ENCODE data around the gene ANKRD10. TPM values are rescaled to one million over a fixed set of nuclear protein-coding genes. Genes with fewer than 3 reads are reported as not detected.

The ANKRD10 gene
- total and polyA plus RNA-seq, 10 of the 15 experiments (the other 5 are each of a cell fraction or from before 2014, with no cell fraction given) = 47.1 to 199 (median 97.2) TPM

DNA sequence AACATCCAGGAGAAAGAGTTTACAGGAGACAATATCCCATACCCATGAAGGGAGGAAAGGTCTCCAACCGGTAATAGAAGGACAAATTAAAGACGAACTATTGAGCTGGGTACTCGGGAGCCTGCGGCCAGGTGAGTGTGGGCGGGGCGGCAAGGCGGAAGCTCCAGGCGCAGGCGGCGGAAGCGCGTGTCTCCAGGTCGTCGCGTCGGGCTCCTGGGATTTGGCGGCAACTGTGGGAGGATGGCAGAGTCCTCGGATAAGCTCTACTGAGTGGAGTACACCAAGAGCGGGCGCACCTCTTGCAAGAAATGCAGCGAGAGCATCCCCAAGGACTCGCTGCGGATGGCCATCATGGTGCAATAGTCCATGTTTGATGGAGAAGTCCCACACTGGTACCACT, 21.6 kb upstream of the ANKRD10 start:
- Histone ChIP-seq H3K27me3 (replicated peaks in 1 of 2; ENCODE audit: control insufficient read depth in 2 of 2, insufficient read depth in 2 of 2, low read length in 1 of 2) (no peaks in the 10 kb centered on the region), H3K79me2 (ENCODE audit: control insufficient read depth, insufficient read depth, low read length) (no peaks in the 10 kb centered on the region), H3K4me1 (ENCODE audit: control insufficient read depth, insufficient read depth, low read length) (no peaks in the 10 kb centered on the region), H3K9me3 (replicated peaks; ENCODE audit: control insufficient read depth, insufficient read depth, low read length) (peaks cover 10% of the 10 kb centered on the region; the same call in 2 of the 3 replicates), H3K27ac (ENCODE audit: control insufficient read depth, insufficient read depth) (no peak overlapping the region), H3K9ac (ENCODE audit: control insufficient read depth, insufficient read depth, low read length) (no peak overlapping the region), H4K20me1 (ENCODE audit: control insufficient read depth, insufficient read depth) (no peaks in the 10 kb centered on the region), H3K36me3 (ENCODE audit: control insufficient read depth in 2 of 2, insufficient read depth in 2 of 2, low read length in 1 of 2) (no peaks in the 10 kb centered on the region), H3K4me3 (no peak overlapping the region), H2AFZ (ENCODE audit: control insufficient read depth, low read depth, low read length) (no peak overlapping the region), H3K4me2 (ENCODE audit: control insufficient read depth, insufficient read depth) (no peak overlapping the region)
- in situ Hi-C loops (cut with MboI) = no loop called here
- no TSS peak for BruUV-seq (replicated peaks)
- ChIA-PET RAD21 (ENCODE audit: unreplicated experiment) (no interaction called here), POLR2A (interaction anchor here (0.6 to 1.2 kb wide), 2 partner anchors 21 to 42 kb away, joined by 3 to 7 read pairs; partner anchors contain the start of gene ANKRD10), CTCF (no interaction called here), SMC1A (ENCODE audit: uncharacterized antibody, unreplicated experiment) (no interaction called here)
- ATAC-seq = no peak
- FAIRE-seq = no peak
- no peak for DNase-seq (ENCODE audit: low read depth, low spot score)
- WGBS (ENCODE audit: insufficient coverage, insufficient replicate concordance, low lambda C conversion rate, missing lambda C conversion rate) = 90% methylated on average over 23 of the region's 23 CpGs
- TF ChIP-seq ELK1 (IDR thresholded peaks at IDR 0.05; ENCODE audit: low read depth, low read length) (no peak), ZBTB4 (CRISPR knock-in tag; IDR thresholded peaks at IDR 0.05) (no peak)
- intact Hi-C loops (cut with micrococcal nuclease; ENCODE audit: unreplicated experiment) = no loop called here
